ENCODE measurements around the gene ASIC1. TPM values are rescaled to one million over a fixed set of nuclear protein-coding genes. Genes with fewer than 3 reads are reported as not detected.
A peak's percentile ranks its signal among the peaks of the same experiment; 100 is the strongest.

ASIC1 gene
- 6.0 and 6.3 TPM in 2 replicates for total RNA-seq (2014; rRNA removed)
- Bru-seq, nascent RNA = percentile 49 among the genes with signal in this experiment
- BruChase-seq, experiment 1, labeled RNA remaining after a 6-hour chase = percentile 52 among the genes with signal in this experiment
- percentile 51 among the genes with signal in this experiment for BruChase-seq, experiment 2, labeled RNA remaining after a 2-hour chase
- long read RNA-seq, transcript ASIC1-202 (12 exons, 3,778 nt) = major isoform, 9 of 25 reads
- long read RNA-seq, partial matches to known transcripts = 3 of 25 reads
- long read RNA-seq, other reads (novel, unspliced or antisense) = 13 of 25 reads

GRCh38 chr12:50057000-50057841 lies at the start of gene ASIC1:
Gene ASIC1 (plus strand): TSS chr12:50057596. CDS start chr12:50058767, 1,171 bp downstream.
- Histone ChIP-seq H3K4me2 (ENCODE audit: low read length) (peak within 1 kb of the TSS; percentile 94), H3K4me1 (ENCODE audit: insufficient read depth, low read length) (peaks cover 11% of the 10 kb centered on the region), H3K36me3 (ENCODE audit: low read depth, low read length) (no peaks in the 10 kb centered on the region), H3F3A (ENCODE audit: low read length, unreplicated experiment) (no peaks in the 10 kb centered on the region), H3K4me3 (ENCODE audit: low read length) (peak within 1 kb of the TSS; percentile 75), H3K79me2 (ENCODE audit: low read length) (no peaks in the 10 kb centered on the region), H4K20me1 (ENCODE audit: low read length) (no peaks in the 10 kb centered on the region), H3K27me3 (ENCODE audit: low read length) (no peaks in the 10 kb centered on the region), H3K9me3 (ENCODE audit: low read length) (no peaks in the 10 kb centered on the region), H2AFZ (ENCODE audit: low read length) (peak within 1 kb of the TSS; percentile 87), H3K9me2 (replicated peaks; ENCODE audit: low read length) (no peaks in the 10 kb centered on the region), H3K9ac (ENCODE audit: low read length) (peak within 1 kb of the TSS; percentile 40), H3K27ac (ENCODE audit: low read length) (no peak within 1 kb of the TSS)
- no TSS peak for BruUV-seq (replicated peaks)
- DNase-seq (peak; percentile 64), ATAC-seq (peak; percentile 71)
- intact Hi-C loops (cut with micrococcal nuclease) = loop anchor here (1.0 to 5.0 kb wide), 4 partner anchors 82 to 280 kb away; no protein-coding TSS in a partner anchor
- no peak for TF ChIP-seq EZH2phosphoT487 (IDR thresholded peaks at IDR 0.05; ENCODE audit: borderline replicate concordance, low read length)
- TF ChIP-seq, protein P1, sequence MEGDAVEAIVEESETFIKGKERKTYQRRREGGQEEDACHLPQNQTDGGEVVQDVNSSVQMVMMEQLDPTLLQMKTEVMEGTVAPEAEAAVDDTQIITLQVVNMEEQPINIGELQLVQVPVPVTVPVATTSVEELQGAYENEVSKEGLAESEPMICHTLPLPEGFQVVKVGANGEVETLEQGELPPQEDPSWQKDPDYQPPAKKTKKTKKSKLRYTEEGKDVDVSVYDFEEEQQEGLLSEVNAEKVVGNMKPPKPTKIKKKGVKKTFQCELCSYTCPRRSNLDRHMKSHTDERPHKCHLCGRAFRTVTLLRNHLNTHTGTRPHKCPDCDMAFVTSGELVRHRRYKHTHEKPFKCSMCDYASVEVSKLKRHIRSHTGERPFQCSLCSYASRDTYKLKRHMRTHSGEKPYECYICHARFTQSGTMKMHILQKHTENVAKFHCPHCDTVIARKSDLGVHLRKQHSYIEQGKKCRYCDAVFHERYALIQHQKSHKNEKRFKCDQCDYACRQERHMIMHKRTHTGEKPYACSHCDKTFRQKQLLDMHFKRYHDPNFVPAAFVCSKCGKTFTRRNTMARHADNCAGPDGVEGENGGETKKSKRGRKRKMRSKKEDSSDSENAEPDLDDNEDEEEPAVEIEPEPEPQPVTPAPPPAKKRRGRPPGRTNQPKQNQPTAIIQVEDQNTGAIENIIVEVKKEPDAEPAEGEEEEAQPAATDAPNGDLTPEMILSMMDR (conservative IDR thresholded peaks at IDR 0.05; ENCODE audit: low read depth, low read length) = no peak
- ChIA-PET POLR2A (ENCODE audit: unreplicated experiment) (no interaction called here), CTCF (interaction anchor here (0.6 to 1.2 kb wide), 2 partner anchors 83 to 185 kb away, joined by 4 read pairs; no protein-coding TSS in a partner anchor)

GRCh38 chr12:50013361-50014147 lies 43.8 kb upstream of the ASIC1 start:
- Histone ChIP-seq H3K9me2 (replicated peaks; ENCODE audit: low read length) (no peaks in the 10 kb centered on the region), H3F3A (ENCODE audit: low read length, unreplicated experiment) (no peaks in the 10 kb centered on the region), H3K9ac (ENCODE audit: low read length) (no peak overlapping the region), H2AFZ (ENCODE audit: low read length) (no peak overlapping the region), H3K79me2 (ENCODE audit: low read length) (peaks cover 83% of the 10 kb centered on the region), H3K27me3 (ENCODE audit: low read length) (no peaks in the 10 kb centered on the region), H3K27ac (ENCODE audit: low read length) (no peak overlapping the region), H3K4me3 (ENCODE audit: low read length) (no peak overlapping the region), H3K9me3 (ENCODE audit: low read length) (no peaks in the 10 kb centered on the region), H3K4me1 (ENCODE audit: insufficient read depth, low read length) (no peaks in the 10 kb centered on the region), H4K20me1 (ENCODE audit: low read length) (0 out of 2 replicates have a peak, but pooled peaks cover 4% of the 10 kb centered on the region), H3K36me3 (ENCODE audit: low read depth, low read length) (peaks cover 32% of the 10 kb centered on the region; the same call in 1 of the 2 replicates), H3K4me2 (ENCODE audit: low read length) (no peak overlapping the region)
- TF ChIP-seq EZH2phosphoT487 (IDR thresholded peaks at IDR 0.05; ENCODE audit: borderline replicate concordance, low read length) (no peak), EZH2 (IDR thresholded peaks at IDR 0.05; ENCODE audit: low read length, unreplicated experiment) (no peak)
- TF ChIP-seq, protein P1 (conservative IDR thresholded peaks at IDR 0.05; ENCODE audit: low read depth, low read length) = no peak
- BruUV-seq (replicated peaks) = no TSS peak
- no peak for ATAC-seq
- CTCF ChIA-PET = no interaction called here
- POLR2A ChIA-PET (ENCODE audit: unreplicated experiment) = interaction anchor here (0.6 kb wide), 1 partner anchor 35 kb away, joined by 6 read pairs; no protein-coding TSS in a partner anchor
- intact Hi-C loops (cut with micrococcal nuclease) = no loop called here
- no peak for DNase-seq

Data from PC-3 (cell line).